ENCODE results near the gene ITGB2. TPM values are rescaled to one million over a fixed set of nuclear protein-coding genes. Genes with fewer than 3 reads are reported as not detected.

The ITGB2 gene
- total RNA-seq, 2 donors from 2014 or later: 1.6 to 2.3 TPM

DNA sequence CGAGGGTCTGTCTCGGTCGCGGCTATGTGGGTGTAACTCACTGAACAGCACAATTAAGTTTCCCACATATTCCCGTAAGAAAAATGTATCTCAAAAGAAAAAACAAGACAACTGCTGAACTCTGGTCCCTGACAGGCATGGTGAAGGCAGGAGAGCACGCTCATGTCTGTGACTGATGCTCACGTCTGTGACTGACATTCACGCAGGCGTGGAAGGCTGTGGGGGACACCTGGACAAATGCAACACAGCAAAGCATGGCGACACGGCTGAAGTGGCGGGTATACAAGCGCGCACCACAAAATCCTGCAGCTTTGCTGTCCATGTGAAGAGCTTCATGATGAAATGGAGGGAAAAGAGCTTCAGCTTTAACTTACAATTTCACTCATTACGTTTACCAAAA, 53.2 kb downstream of the ITGB2 start:
- Histone ChIP-seq H3K36me3 (ENCODE audit: control insufficient read depth, insufficient read depth, low read length) (peaks cover 45% of the 10 kb centered on the region), H3K4me1 (ENCODE audit: control insufficient read depth, insufficient read depth, low read length) (peaks cover 32% of the 10 kb centered on the region), H3K27ac (ENCODE audit: low read depth, low read length) (no peak overlapping the region), H3K4me3 (ENCODE audit: low read length) (no peak overlapping the region), H3K27me3 (ENCODE audit: control insufficient read depth, insufficient read depth, low read length, poor library complexity, severe bottlenecking) (no peaks in the 10 kb centered on the region), H3K9ac (ENCODE audit: extremely low read depth, low read length, poor library complexity, severe bottlenecking) (no peak overlapping the region), H3K9me3 (ENCODE audit: control insufficient read depth, low read length) (no peaks in the 10 kb centered on the region)
- H3K36me3 Mint-ChIP-seq (ENCODE audit: low read depth): peaks cover 43% of the 10 kb centered on the region
- WGBS, 2 experiments (ENCODE audit: insufficient coverage in 1 of 2, insufficient read length in 1 of 2): 92 to 97% methylated on average over 11 to 13 of the region's 15 CpGs
- H3K9me3 Mint-ChIP-seq: no peaks in the 10 kb centered on the region
- TF ChIP-seq, protein P1, sequence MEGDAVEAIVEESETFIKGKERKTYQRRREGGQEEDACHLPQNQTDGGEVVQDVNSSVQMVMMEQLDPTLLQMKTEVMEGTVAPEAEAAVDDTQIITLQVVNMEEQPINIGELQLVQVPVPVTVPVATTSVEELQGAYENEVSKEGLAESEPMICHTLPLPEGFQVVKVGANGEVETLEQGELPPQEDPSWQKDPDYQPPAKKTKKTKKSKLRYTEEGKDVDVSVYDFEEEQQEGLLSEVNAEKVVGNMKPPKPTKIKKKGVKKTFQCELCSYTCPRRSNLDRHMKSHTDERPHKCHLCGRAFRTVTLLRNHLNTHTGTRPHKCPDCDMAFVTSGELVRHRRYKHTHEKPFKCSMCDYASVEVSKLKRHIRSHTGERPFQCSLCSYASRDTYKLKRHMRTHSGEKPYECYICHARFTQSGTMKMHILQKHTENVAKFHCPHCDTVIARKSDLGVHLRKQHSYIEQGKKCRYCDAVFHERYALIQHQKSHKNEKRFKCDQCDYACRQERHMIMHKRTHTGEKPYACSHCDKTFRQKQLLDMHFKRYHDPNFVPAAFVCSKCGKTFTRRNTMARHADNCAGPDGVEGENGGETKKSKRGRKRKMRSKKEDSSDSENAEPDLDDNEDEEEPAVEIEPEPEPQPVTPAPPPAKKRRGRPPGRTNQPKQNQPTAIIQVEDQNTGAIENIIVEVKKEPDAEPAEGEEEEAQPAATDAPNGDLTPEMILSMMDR (conservative IDR thresholded peaks at IDR 0.05): no peak
- H3K4me1 Mint-ChIP-seq: peaks cover 62% of the 10 kb centered on the region
- DNase-seq: no peak
- peak overlapping the region; percentile 20 for H3K4me3 Mint-ChIP-seq
- no peaks in the 10 kb centered on the region for H3K27me3 Mint-ChIP-seq (ENCODE audit: insufficient read depth)
- H3K27ac Mint-ChIP-seq: peak overlapping the region; percentile 90

GRCh38 chr21:44866780-44867179, 53.9 kb downstream of the ITGB2 start:
- Histone ChIP-seq H3K9ac (ENCODE audit: extremely low read depth, low read length, poor library complexity, severe bottlenecking) (no peak overlapping the region), H3K27me3 (ENCODE audit: control insufficient read depth, insufficient read depth, low read length, poor library complexity, severe bottlenecking) (no peaks in the 10 kb centered on the region), H3K27ac (ENCODE audit: low read depth, low read length) (peak overlapping the region; percentile 26), H3K4me3 (ENCODE audit: low read length) (peak overlapping the region; percentile 2), H3K4me1 (ENCODE audit: control insufficient read depth, insufficient read depth, low read length) (peaks cover 31% of the 10 kb centered on the region), H3K9me3 (ENCODE audit: control insufficient read depth, low read length) (no peaks in the 10 kb centered on the region), H3K36me3 (ENCODE audit: control insufficient read depth, insufficient read depth, low read length) (peaks cover 48% of the 10 kb centered on the region)
- 86 to 90% methylated on average over 7 of the region's 7 CpGs for WGBS, 2 experiments (ENCODE audit: insufficient coverage in 1 of 2, insufficient read length in 1 of 2)
- TF ChIP-seq, protein P1 (conservative IDR thresholded peaks at IDR 0.05): no peak
- no peaks in the 10 kb centered on the region for H3K27me3 Mint-ChIP-seq (ENCODE audit: insufficient read depth)
- no peak for DNase-seq
- peaks cover 46% of the 10 kb centered on the region for H3K36me3 Mint-ChIP-seq (ENCODE audit: low read depth)
- H3K4me3 Mint-ChIP-seq: peak overlapping the region; percentile 20
- peak overlapping the region; percentile 90 for H3K27ac Mint-ChIP-seq
- H3K4me1 Mint-ChIP-seq: peaks cover 55% of the 10 kb centered on the region
- no peaks in the 10 kb centered on the region for H3K9me3 Mint-ChIP-seq

- Histone ChIP-seq H3K36me3 (ENCODE audit: control insufficient read depth, insufficient read depth, low read length) (peaks cover 51% of the 10 kb centered on the region), H3K4me1 (ENCODE audit: control insufficient read depth, insufficient read depth, low read length) (peaks cover 22% of the 10 kb centered on the region), H3K4me3 (ENCODE audit: low read length) (no peak overlapping the region), H3K27ac (ENCODE audit: low read depth, low read length) (no peak overlapping the region), H3K9ac (ENCODE audit: extremely low read depth, low read length, poor library complexity, severe bottlenecking) (no peak overlapping the region), H3K9me3 (ENCODE audit: control insufficient read depth, low read length) (no peaks in the 10 kb centered on the region), H3K27me3 (ENCODE audit: control insufficient read depth, insufficient read depth, low read length, poor library complexity, severe bottlenecking) (no peaks in the 10 kb centered on the region)
- H3K36me3 Mint-ChIP-seq (ENCODE audit: low read depth): peaks cover 55% of the 10 kb centered on the region
- H3K4me3 Mint-ChIP-seq: no peak overlapping the region
- H3K4me1 Mint-ChIP-seq: peaks cover 50% of the 10 kb centered on the region
- TF ChIP-seq, protein P1 (conservative IDR thresholded peaks at IDR 0.05): no peak
- H3K9me3 Mint-ChIP-seq: no peaks in the 10 kb centered on the region
- H3K27me3 Mint-ChIP-seq (ENCODE audit: insufficient read depth): no peaks in the 10 kb centered on the region
- H3K27ac Mint-ChIP-seq: peak overlapping the region; percentile 86
- no peak for DNase-seq
- 94 to 96% methylated on average over 10 to 12 of the region's 12 CpGs for WGBS, 2 experiments (ENCODE audit: insufficient coverage in 1 of 2, insufficient read length in 1 of 2)
Measured at GRCh38 chr21:44865561-44866280, 55.0 kb downstream of the ITGB2 start.
